ENCODE data around the gene TTF1.

The TTF1 gene

GRCh38 chr9:132406554-132407122 lies at the start of gene TTF1:
Gene TTF1, minus strand, starts transcription at chr9:132406840. Its CDS starts 4,019 bp downstream, at chr9:132402821.
- DNase-seq (ENCODE audit: low read depth in 1 of 2, low spot score in 1 of 2) = peak; percentile 82 to 92

GRCh38 chr9:132456241-132456640 lies 49.6 kb upstream of the TTF1 start:
- DNase-seq (ENCODE audit: low read depth in 1 of 2, low spot score in 1 of 2) = no peak

- DNase-seq (ENCODE audit: low read depth in 1 of 2, low spot score in 1 of 2) = no peak
Measured at GRCh38 chr9:132451276-132451675, 44.6 kb upstream of the TTF1 start.

GRCh38 chr9:132447902-132448301 lies 41.3 kb upstream of the TTF1 start:
- DNase-seq (ENCODE audit: low read depth in 1 of 2, low spot score in 1 of 2) = no peak

GRCh38 chr9:132447346-132447745 lies 40.7 kb upstream of the TTF1 start:
- DNase-seq (ENCODE audit: low read depth in 1 of 2, low spot score in 1 of 2) = no peak

GRCh38 chr9:132446887-132447286 lies 40.2 kb upstream of the TTF1 start:
- no peak for DNase-seq (ENCODE audit: low read depth in 1 of 2, low spot score in 1 of 2)

- no peak for DNase-seq (ENCODE audit: low read depth in 1 of 2, low spot score in 1 of 2)
Measured at GRCh38 chr9:132443951-132444607, 37.4 kb upstream of the TTF1 start.

- DNase-seq (ENCODE audit: low read depth in 1 of 2, low spot score in 1 of 2) = no peak
Measured at GRCh38 chr9:132441404-132441803, 34.8 kb upstream of the TTF1 start.

- DNase-seq (ENCODE audit: low read depth in 1 of 2, low spot score in 1 of 2) = no peak
Measured at GRCh38 chr9:132440735-132441134, 34.1 kb upstream of the TTF1 start.

GRCh38 chr9:132439153-132439552 lies 32.5 kb upstream of the TTF1 start:
- no peak for DNase-seq (ENCODE audit: low read depth in 1 of 2, low spot score in 1 of 2)

- no peak for DNase-seq (ENCODE audit: low read depth in 1 of 2, low spot score in 1 of 2)
Measured at GRCh38 chr9:132434881-132435280, 28.2 kb upstream of the TTF1 start.

GRCh38 chr9:132430998-132431397 lies 24.4 kb upstream of the TTF1 start:
- DNase-seq (ENCODE audit: low read depth in 1 of 2, low spot score in 1 of 2) = no peak

- no peak for DNase-seq (ENCODE audit: low read depth in 1 of 2, low spot score in 1 of 2)
Measured at GRCh38 chr9:132426639-132427414, 20.2 kb upstream of the TTF1 start.

- DNase-seq (ENCODE audit: low read depth in 1 of 2, low spot score in 1 of 2) = no peak
Measured at GRCh38 chr9:132425675-132426062, 19.0 kb upstream of the TTF1 start.

- no peak for DNase-seq (ENCODE audit: low read depth in 1 of 2, low spot score in 1 of 2)
Measured at GRCh38 chr9:132424857-132425674, 18.4 kb upstream of the TTF1 start.

- DNase-seq (ENCODE audit: low read depth in 1 of 2, low spot score in 1 of 2) = no peak
Measured at GRCh38 chr9:132423503-132423902, 16.9 kb upstream of the TTF1 start.

- DNase-seq (ENCODE audit: low read depth in 1 of 2, low spot score in 1 of 2) = no peak
Measured at GRCh38 chr9:132422574-132422973, 15.9 kb upstream of the TTF1 start.

GRCh38 chr9:132418726-132419363 lies 12.2 kb upstream of the TTF1 start:
- DNase-seq (ENCODE audit: low read depth in 1 of 2, low spot score in 1 of 2) = no peak

- no peak for DNase-seq (ENCODE audit: low read depth in 1 of 2, low spot score in 1 of 2)
Measured at GRCh38 chr9:132415181-132415580, 8.5 kb upstream of the TTF1 start.

GRCh38 chr9:132414731-132415130 lies 8.1 kb upstream of the TTF1 start:
- no peak for DNase-seq (ENCODE audit: low read depth in 1 of 2, low spot score in 1 of 2)

- no peak for DNase-seq (ENCODE audit: low read depth in 1 of 2, low spot score in 1 of 2)
Measured at GRCh38 chr9:132413926-132414325, 7.3 kb upstream of the TTF1 start.

All from activated CD4-positive, alpha-beta T cell treated with anti-CD3 and anti-CD28 coated beads, Interleukin-2, amount 50 U/mL, for 24 hours (primary cell).